Limb (tissue), 2 donors: ENCODE data around the gene CHRNE.
A peak's percentile ranks its signal among the peaks of the same experiment; 100 is the strongest.
"Not testable (repeated sequence)": the region's sequence is repeated elsewhere in the genome, so short reads cannot be mapped to it uniquely, and the experiment has no call there.

Source experiments
- DNase-seq, 2 donors: peaks; one replicate each; pipeline ENCODE4 v3.0.0-alpha.2; 2016; ENCODE audit errors: extremely low spot score in 2 of 2

CHRNE gene

DNA sequence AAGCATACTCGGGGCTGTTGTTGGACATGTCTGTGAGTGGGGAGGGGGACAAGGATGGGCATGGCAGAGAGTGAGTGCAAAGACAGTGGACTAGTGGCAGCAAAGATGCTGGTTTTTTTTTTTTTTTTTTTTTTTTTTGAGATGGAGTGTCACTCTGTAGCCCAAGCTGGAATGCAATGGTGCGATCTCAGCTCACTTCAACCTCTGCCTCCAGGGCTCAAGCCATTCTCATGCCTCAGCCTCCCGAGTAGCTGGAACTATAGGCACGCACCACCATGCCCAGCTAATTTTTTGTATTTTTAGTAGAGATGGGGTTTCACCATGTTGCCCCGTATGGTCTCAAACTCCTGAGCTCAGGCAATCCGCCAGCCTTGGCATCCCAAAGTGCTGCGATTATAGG is 45.6 kb downstream of the CHRNE start:
- DNase-seq: not testable (repeated sequence)

DNA sequence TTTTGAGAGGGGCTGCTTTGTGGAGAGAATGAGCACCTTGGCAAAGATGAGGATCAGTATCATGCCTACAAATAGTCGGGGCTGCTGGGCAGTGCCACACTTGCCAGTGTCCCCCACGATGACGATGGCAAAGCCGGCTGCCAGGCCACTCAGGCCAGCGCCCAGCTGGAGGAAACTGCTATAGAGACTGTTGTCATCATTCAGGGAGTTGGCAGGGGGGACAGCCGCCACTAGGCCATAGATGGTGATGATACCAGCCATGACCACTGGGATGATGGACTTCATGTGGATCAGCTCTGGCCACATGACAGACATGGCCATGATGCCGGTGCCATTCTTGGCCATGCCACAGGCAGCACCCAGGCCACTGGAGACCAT is 46.0 kb downstream of the CHRNE start:
- no peak for DNase-seq

DNA sequence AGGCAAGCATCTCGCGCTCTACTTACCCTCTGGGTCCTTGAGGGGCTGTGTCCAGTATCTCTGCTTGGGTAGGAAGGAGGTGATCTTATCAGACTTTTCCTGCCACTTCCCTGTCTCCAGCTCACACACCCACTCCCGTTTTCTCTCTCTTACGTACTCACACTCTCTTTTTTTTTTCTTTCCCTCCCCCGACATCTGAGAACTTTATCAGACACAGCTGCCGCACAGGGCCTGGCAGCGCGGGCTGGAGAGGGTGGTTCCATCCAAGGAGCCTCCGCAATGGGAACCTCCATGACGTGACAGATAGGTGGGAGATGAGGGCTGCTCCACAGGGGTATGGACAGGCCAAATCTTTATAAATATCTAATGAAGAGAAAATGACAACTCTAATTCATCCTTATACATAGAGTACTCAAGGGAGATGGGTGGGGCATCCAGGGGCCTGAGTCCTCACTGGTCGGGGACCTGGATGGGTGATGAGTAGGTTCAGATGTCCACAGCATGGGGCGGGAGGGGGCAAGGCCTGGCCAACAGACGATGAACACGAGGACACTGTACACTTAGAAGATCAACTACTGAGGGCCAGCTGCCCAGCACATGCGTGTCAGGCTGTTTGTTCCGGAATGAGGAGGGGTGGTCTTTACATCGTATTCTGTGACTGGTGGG is 46.5 kb downstream of the CHRNE start:
- DNase-seq: no peak

DNA sequence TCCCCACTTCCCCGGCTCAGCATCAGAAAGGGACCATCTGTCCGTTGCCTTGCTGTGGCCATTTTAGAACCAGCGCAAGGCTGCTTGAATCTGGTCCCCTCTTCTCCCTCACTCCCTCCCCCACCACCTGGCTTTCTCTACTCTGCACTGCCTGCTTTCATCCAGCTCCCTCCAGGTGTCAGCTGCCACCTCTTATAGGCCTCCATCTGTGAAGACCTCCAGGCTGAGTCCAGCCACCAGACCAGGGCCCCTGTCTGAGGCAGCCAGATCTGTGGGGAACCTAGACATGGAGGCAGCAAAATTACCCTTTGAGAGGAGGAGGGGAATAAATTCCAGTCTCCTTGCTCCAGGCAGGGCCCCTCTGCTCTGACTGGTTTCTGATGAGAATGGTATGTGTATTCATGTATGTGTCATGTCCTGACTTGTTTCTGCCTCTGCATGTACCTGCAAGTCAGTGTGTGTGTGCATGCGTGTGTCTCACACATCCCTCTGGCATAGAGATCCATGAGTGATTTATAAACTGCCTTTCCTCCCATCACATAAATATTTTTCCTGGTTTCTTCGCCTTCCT is 48.7 kb downstream of the CHRNE start:
- peak in 1 of 2 donors; percentile 33 for DNase-seq

DNA sequence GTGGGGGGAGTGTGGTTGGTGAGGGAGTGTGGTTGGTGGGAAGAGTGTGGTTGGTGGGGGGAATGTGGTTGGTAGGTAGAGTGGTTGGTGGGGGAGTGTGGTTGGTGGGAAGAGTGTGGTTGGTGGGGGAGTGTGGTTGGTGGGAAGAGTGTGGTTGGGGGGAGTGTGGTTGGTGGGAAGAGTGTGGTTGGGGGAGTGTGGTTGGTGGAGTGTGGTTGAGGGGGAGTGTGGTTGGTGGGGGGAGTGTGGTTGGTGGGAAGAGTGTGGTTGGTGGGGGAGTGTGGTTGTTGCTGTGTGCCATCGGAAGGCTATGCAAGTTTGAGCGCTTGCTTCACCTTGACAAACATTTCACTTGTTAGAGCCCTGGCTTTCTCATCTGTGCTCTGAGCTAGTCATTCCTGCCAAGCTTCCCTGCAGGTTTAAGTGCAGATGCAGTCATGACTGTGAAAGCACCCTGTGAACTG is 49.7 kb downstream of the CHRNE start:
- DNase-seq: no peak

DNA sequence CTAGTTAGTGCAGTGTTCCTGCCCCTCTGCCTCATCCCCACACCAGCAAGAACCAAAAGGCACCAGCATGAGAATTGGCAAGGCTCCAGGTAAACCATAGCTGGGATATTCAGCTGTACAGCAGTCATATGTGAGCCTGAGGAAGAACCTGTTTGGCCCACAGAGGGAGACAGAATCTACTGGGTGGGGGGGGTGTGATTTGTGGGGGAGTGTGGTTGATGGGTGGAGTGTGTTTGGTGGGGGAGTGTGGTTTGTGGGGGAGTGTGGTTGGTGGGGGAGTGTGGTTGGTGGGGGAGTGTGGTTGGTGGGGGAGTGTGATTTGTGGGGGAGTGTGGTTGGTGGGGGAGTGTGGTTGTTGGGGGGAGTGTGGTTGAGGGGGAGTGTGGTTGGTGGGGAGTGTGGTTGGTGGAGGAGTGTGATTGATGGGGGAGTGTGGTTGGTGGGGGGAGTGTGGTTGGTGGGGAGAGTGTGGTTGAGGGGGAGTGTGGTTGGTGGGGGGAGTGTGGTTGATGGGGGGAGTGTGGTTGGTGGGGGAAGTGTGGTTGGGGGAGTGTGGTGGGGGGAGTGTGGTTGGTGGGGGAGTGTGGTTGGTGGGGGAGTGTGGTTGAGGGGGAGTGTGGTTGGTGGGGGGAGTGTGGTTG is 50.2 kb downstream of the CHRNE start:
- DNase-seq: no peak

DNA sequence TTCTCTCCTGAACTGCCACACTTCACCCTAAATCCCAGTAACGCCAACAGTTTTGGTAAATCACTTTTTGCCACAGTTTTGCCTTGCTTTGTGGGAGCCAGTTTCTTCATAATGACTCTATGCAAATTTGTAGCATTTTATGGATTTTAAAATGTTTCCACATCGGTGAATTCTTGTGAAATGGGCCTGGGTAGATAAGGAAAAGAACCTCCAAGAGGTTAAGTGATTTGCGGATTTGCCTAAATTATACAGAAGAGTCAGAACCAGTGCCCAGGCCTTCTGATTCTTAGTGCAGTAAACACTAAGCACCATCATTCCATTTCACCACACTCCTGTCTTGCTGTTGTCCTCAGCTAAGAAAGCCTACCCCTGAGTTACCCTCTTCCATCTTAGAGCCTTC is 51.8 kb downstream of the CHRNE start:
- DNase-seq: no peak

DNA sequence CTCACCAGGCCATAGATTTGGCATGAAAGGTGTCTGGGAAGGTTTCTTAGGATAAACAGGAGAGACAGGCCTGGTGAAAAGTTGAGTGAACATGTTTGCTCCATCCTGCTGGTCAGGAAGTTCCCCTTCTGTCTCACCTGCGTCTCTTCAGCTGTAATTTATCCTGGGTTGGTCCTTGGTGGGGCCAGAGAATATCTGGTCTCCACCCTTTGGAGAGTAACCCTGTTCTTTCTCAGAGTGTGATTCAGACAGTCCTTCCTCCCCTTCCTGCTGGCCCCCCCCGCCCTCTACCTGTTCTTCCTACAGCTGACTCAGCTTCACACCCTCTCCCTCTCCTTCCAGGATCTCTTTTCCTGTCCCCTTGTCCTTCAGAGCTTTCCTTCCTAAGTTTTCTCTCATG is 52.7 kb downstream of the CHRNE start:
- no peak for DNase-seq

DNA sequence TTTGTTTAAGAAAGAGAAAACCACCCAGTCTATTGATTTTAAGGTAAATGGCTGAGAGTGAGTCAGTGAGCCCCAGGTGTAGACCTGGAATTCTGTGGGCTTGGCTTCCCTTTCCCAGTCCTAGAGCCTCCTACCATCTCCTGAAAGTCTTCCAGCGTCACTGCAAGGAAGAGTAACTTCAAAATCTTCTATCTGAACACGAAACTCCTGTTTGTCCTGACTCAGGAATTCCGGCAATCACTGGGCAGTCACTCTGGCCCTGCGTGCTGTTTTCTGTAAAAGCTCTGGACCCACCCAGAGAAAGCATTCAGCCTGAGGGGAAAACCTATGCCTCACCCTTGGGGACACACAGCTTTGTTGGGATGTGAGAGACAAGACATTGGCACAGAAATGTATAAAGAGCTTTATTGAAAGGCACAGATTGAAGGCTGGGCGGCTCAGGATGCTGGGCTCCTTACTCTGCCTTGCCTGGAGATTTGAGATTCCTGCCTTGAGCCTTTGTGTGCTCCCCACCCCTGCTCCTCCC is 53.8 kb downstream of the CHRNE start:
- no peak for DNase-seq
